Coronary artery (tissue), 2 donors: ENCODE measurements around the gene UPK1A.
"Not testable (repeated sequence)": the region's sequence is repeated elsewhere in the genome, so short reads cannot be mapped to it uniquely, and the experiment has no call there.

Experiments used
- DNase-seq: peaks from one replicate; pipeline ENCODE4 v3.0.0-alpha.2; 2017; ENCODE audit warnings: low spot score
- H3K27ac ChIP-seq, 2 donors: fragments of 200-600 bp; sonication (generic); one replicate each; pipeline ENCODE4 v1.5.1; 2016 to 2019
- H3K4me3 ChIP-seq: fragments of 200-600 bp; sonication (generic); 2 replicates; pipeline ENCODE4 v1.5.1; 2016; ENCODE audit warnings: mild to moderate bottlenecking, moderate library complexity
- CTCF ChIP-seq: fragments of 200-600 bp; sonication (generic); IDR thresholded peaks from one replicate; pipeline ENCODE4 v1.5.1; 2019; ENCODE audit warnings: antibody characterized with exemption

Gene UPK1A

GRCh38 chr19:35723671-35724070 is 57.4 kb downstream of the UPK1A start:
- H3K27ac ChIP-seq, result no peak overlapping the region

GRCh38 chr19:35724132-35724531 is 57.8 kb downstream of the UPK1A start:
- H3K27ac ChIP-seq, DNase-seq, H3K4me3 ChIP-seq: not testable (repeated sequence)

More at GRCh38 chr19:35723671-35724070, 57.4 kb downstream of the UPK1A start:
- no peak for TF ChIP-seq CTCF
- no peak for DNase-seq
- no peak overlapping the region for H3K4me3 ChIP-seq

DNA sequence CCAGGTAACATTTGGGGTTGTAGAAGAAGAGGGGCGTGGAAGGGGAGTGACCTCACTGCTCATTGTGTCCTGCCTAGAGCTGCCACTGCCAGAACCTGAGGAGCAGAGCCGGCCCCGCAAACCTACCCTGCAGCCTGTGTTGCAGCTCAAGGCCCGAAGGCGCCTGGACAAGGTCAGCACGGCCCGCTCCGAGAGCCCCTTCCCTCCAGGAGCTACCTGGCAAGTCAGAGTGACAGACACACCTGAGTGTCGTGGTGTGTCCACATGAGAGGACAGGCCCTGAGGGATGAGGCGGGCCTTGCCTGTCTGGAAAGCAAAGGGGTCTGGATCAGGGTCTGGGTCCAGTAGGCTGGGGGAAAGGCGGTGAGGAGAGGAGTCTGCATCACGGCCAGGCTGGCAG is 58.2 kb downstream of the UPK1A start:
- H3K4me3 ChIP-seq, result no peak overlapping the region
- no peak for DNase-seq
- TF ChIP-seq CTCF, result no peak
- no peak overlapping the region for H3K27ac ChIP-seq

DNA sequence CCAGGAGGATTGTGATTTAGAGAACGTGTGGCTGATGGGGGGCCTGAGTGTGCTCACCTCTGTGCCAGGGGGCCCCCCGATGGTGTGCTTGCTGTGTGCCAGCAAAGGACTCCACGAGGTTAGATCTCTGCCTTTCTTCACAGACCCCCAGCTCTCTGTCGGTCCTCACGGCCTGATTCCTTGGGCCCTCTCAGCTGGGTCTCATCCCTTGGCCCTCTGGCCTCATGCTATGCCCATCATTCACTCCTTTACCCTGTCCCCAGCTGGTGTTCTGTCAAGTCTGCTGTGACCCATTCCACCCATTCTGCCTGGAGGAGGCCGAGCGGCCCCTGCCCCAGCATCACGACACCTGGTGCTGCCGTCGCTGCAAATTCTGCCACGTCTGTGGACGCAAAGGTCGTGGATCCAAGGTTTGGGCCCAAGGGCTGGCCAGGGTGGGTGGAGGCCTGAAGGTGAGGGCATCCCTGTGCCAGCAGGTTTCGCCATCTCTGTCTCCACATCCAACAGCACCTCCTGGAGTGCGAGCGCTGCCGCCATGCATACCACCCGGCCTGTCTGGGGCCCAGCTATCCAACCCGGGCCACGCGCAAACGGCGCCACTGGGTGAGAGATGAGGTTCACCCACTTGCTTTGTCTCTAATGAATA is 59.0 kb downstream of the UPK1A start:
- H3K4me3 ChIP-seq, result no peak overlapping the region
- no peak for TF ChIP-seq CTCF
- DNase-seq, result no peak
- no peak overlapping the region for H3K27ac ChIP-seq

- no peak for TF ChIP-seq CTCF
- no peak overlapping the region for H3K27ac ChIP-seq
- no peak overlapping the region for H3K4me3 ChIP-seq
- DNase-seq, result no peak
These were observed 61.0 kb downstream of the UPK1A start for GRCh38 chr19:35727053-35727955.
